Measurements from ENCODE around the gene COG7. TPM values are rescaled to one million over a fixed set of nuclear protein-coding genes. Genes with fewer than 3 reads are reported as not detected.

Gene COG7
- total RNA-seq, 1 experiment from 2014 or later: 13.5 TPM

GRCh38 chr16:23354246-23354645 is 98.7 kb downstream of the COG7 start:
- Histone ChIP-seq H3K9me2 (replicated peaks; ENCODE audit: low read length) (no peaks in the 10 kb centered on the region), H3K9me3 (ENCODE audit: low read length) (no peaks in the 10 kb centered on the region), H3K79me2 (ENCODE audit: low read length) (no peaks in the 10 kb centered on the region), H3K4me1 (ENCODE audit: insufficient read depth, low read length) (no peaks in the 10 kb centered on the region), H3K36me3 (ENCODE audit: low read depth, low read length) (no peaks in the 10 kb centered on the region), H3K4me2 (ENCODE audit: low read length) (no peak overlapping the region), H2AFZ (ENCODE audit: low read length) (no peak overlapping the region), H3F3A (ENCODE audit: low read length, unreplicated experiment) (no peaks in the 10 kb centered on the region), H3K9ac (ENCODE audit: low read length) (no peak overlapping the region), H3K27ac (ENCODE audit: low read length) (no peak overlapping the region), H3K27me3 (ENCODE audit: low read length) (no peaks in the 10 kb centered on the region), H4K20me1 (ENCODE audit: low read length) (no peaks in the 10 kb centered on the region), H3K4me3 (ENCODE audit: low read length) (no peak overlapping the region)
- intact Hi-C loops (cut with micrococcal nuclease): no loop called here
- DNase-seq (no peak), ATAC-seq (no peak)
- ChIA-PET POLR2A (ENCODE audit: unreplicated experiment) (no interaction called here), CTCF (no interaction called here)
- TF ChIP-seq CTCF (conservative IDR thresholded peaks at IDR 0.05; ENCODE audit: low read depth, low read length) (no peak), EZH2 (IDR thresholded peaks at IDR 0.05; ENCODE audit: low read length, unreplicated experiment) (no peak), EZH2phosphoT487 (IDR thresholded peaks at IDR 0.05; ENCODE audit: borderline replicate concordance, low read length) (no peak)
- no TSS peak for BruUV-seq (replicated peaks)

GRCh38 chr16:23353440-23353839 is 99.5 kb downstream of the COG7 start:
- Histone ChIP-seq H4K20me1 (ENCODE audit: low read length) (no peaks in the 10 kb centered on the region), H3K79me2 (ENCODE audit: low read length) (no peaks in the 10 kb centered on the region), H3K9ac (ENCODE audit: low read length) (no peak overlapping the region), H3K4me2 (ENCODE audit: low read length) (no peak overlapping the region), H3K27me3 (ENCODE audit: low read length) (no peaks in the 10 kb centered on the region), H3F3A (ENCODE audit: low read length, unreplicated experiment) (no peaks in the 10 kb centered on the region), H3K36me3 (ENCODE audit: low read depth, low read length) (no peaks in the 10 kb centered on the region), H3K4me1 (ENCODE audit: insufficient read depth, low read length) (no peaks in the 10 kb centered on the region), H2AFZ (ENCODE audit: low read length) (no peak overlapping the region), H3K27ac (ENCODE audit: low read length) (no peak overlapping the region), H3K9me3 (ENCODE audit: low read length) (no peaks in the 10 kb centered on the region), H3K9me2 (replicated peaks; ENCODE audit: low read length) (no peaks in the 10 kb centered on the region), H3K4me3 (ENCODE audit: low read length) (no peak overlapping the region)
- ChIA-PET POLR2A (ENCODE audit: unreplicated experiment) (no interaction called here), CTCF (no interaction called here)
- intact Hi-C loops (cut with micrococcal nuclease): no loop called here
- ATAC-seq (no peak), DNase-seq (no peak)
- no peak for TF ChIP-seq EZH2phosphoT487 (IDR thresholded peaks at IDR 0.05; ENCODE audit: borderline replicate concordance, low read length)
- no peak for TF ChIP-seq EZH2 (IDR thresholded peaks at IDR 0.05; ENCODE audit: low read length, unreplicated experiment)
- no peak for TF ChIP-seq CTCF (conservative IDR thresholded peaks at IDR 0.05; ENCODE audit: low read depth, low read length)
- BruUV-seq (replicated peaks): no TSS peak

- CTCF ChIA-PET: no interaction called here
- intact Hi-C loops (cut with micrococcal nuclease): no loop called here
- no peak overlapping the region for H2AFZ ChIP-seq (ENCODE audit: low read length)
These were observed 101.6 kb downstream of the COG7 start for GRCh38 chr16:23351360-23351759.

More at GRCh38 chr16:23351360-23351759, 101.6 kb downstream of the COG7 start:
- Histone ChIP-seq H3K4me3 (ENCODE audit: low read length) (no peak overlapping the region), H3K79me2 (ENCODE audit: low read length) (no peaks in the 10 kb centered on the region), H3K4me1 (ENCODE audit: insufficient read depth, low read length) (no peaks in the 10 kb centered on the region), H3K4me2 (ENCODE audit: low read length) (no peak overlapping the region), H3K36me3 (ENCODE audit: low read depth, low read length) (no peaks in the 10 kb centered on the region), H4K20me1 (ENCODE audit: low read length) (no peaks in the 10 kb centered on the region), H3K27ac (ENCODE audit: low read length) (no peak overlapping the region), H3K9me3 (ENCODE audit: low read length) (no peaks in the 10 kb centered on the region), H3K9ac (ENCODE audit: low read length) (no peak overlapping the region), H3K27me3 (ENCODE audit: low read length) (no peaks in the 10 kb centered on the region), H3K9me2 (replicated peaks; ENCODE audit: low read length) (no peaks in the 10 kb centered on the region), H3F3A (ENCODE audit: low read length, unreplicated experiment) (no peaks in the 10 kb centered on the region)
- BruUV-seq (replicated peaks): no TSS peak
- DNase-seq (no peak), ATAC-seq (no peak)
- TF ChIP-seq EZH2 (IDR thresholded peaks at IDR 0.05; ENCODE audit: low read length, unreplicated experiment) (no peak), CTCF (conservative IDR thresholded peaks at IDR 0.05; ENCODE audit: low read depth, low read length) (no peak), EZH2phosphoT487 (IDR thresholded peaks at IDR 0.05; ENCODE audit: borderline replicate concordance, low read length) (no peak)
- POLR2A ChIA-PET (ENCODE audit: unreplicated experiment): no interaction called here
